NCI-H345 treated with DMSO at 0.1 percent for 48 hours (cell line): ENCODE data around the gene SNAP25.

Source experiments
- DNase-seq: peaks from one replicate; lab custom pipeline; 2025; ENCODE audit not compliant: unreplicated experiment; lab: John Stamatoyannopoulos, UW

Gene SNAP25

DNA sequence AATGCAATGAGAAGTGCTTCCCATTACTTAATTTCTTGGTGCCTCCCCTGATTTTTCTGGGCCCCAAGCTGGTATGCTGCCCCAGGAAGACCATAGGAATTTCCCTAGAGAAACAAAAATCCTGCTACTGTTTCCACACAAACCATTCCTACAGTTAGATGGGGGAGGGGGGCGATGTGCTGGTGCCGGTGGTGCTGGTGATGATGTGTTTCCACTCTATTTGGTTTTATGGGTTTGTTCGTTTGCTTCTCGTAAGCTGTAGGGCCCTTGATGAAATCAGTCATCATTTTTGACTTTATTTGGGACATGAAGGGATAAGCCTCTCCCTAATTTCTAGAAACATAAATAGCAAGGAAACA lies 110.2 kb downstream of the SNAP25 start:
- no peak for DNase-seq

- no peak for DNase-seq
These were observed 110.9 kb downstream of the SNAP25 start for GRCh38 chr20:10329387-10330005.

GRCh38 chr20:10330071-10330470 lies 111.4 kb downstream of the SNAP25 start:
- no peak for DNase-seq

DNA sequence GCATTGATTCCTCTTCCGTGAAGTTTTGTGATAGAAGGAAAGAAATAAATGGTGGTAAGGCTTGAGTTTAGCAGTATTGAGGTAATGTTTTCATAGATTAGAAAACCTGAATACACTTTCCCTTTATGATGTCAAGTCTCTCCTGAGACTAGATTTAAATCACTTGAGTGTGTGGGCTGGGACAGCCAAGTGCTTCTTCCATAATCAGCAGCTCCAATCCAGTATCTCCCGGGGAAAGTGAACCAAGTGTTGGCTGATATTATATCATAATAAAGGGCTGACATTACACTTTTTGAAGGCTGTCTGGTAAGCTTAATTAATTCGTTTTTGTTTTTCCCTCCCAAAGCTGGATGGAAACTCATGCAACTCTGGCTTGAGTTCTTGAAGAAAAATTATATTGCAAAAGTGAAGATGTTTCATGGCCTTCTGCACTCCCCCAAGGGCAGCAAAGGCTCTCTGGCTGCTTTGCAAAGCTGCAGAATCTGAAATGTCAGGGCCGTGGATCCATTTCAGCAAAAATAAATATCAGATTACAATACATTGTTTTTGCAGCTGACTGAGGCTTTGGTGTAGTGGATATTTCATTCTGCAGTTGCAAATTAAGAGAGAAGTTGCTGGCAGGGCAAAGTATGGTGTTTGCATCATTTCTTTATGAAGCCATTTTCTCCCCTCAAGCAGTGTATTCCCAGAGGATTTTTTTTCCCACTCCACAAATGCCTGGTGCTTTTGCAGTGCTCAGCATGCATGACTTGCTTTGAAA lies 114.2 kb downstream of the SNAP25 start:
- DNase-seq: peak; percentile 87

DNA sequence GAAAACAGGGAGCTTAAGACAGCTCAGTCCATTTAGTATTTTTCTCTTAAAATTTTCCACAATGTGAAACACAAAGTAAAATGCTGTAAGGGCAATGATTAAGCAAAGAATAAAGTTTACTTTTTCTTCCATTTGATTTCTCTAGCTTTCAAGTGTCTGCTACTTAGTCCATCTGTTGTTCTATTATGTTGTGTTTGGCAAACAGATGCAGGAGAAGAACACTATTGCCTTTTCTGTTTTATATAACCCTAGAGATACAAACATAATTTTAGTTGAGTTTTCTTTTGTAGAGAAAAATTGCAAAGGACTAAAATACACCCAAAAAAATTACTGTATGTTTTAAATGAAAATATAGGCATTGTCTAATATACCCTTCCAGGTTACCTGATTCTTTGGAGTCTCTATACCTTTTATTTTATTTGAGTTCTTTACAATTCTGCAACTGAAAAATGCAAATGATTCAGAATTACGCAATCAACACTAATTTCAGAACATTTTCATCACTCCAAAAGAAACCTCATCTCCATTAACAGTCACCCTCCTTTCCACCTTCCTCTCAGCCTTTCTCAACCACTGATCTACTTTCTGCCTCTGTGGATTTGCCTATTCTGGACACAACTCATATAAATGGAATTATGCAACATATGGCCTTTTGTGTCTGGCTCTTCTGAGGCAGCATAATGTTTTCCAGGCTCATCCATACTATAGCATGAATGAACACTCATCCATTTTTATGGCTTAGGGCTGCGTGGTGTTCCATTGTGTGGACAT lies 118.5 kb downstream of the SNAP25 start:
- DNase-seq: no peak

GRCh38 chr20:10338426-10339180 lies 120.0 kb downstream of the SNAP25 start:
- no peak for DNase-seq

- no peak for DNase-seq
These were observed 121.0 kb downstream of the SNAP25 start for GRCh38 chr20:10339609-10340008.

DNA sequence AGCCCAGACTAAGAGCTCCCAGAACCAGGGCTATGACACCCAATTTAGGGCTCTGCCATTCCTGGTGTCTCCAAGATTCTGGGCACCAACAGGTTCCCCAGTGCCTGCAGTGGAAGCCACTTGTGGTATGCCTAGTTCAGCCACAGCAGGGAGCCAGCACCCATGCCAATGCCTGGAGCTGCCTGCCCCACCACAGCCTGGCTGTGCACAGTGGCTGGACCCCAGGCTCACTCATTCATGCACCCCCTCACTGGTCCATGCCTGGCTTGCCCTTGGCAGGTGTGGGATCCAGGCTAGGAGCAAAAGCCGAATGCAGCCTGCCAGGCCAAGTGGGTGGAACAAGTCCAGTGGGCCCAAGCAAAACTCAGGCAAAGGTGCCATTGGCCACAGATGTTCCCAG lies 123.5 kb downstream of the SNAP25 start:
- DNase-seq: no peak

GRCh38 chr20:10344953-10345352 lies 126.3 kb downstream of the SNAP25 start:
- DNase-seq: no peak

DNA sequence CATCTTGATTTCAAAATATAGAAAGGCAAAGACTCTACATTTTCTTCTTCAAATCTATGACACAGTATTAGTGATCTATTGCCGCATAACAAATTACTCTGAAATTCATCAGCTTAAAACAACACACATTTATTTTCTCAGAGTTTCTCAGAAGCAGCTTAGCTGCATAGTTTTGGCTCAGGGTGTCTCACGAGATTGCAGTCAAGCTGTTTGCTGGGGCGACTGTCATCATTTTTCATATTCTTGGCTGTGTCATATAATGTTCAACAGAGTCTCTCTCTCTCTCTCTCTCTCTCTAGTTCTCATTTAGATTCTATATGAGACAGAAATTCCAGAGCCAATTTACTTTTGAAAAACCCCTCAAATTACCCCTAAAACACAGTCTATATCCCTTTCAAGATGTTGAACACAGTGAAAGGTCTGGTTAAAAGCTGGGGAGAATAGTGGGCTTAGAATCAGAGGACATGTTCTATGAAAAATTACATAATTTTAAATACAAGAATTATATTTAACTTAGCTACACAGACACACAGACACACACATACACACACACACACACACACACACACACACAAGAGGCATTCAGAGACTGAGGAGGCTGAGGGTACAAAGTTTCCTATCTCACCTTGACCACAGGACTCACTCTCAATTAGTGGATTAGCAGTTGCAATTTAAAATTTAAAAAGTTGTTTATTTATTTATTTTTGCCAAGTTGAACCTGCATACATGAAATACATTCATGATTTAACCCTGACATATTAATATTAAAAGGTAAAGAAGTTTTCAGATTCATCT lies 128.7 kb downstream of the SNAP25 start:
- no peak for DNase-seq

DNA sequence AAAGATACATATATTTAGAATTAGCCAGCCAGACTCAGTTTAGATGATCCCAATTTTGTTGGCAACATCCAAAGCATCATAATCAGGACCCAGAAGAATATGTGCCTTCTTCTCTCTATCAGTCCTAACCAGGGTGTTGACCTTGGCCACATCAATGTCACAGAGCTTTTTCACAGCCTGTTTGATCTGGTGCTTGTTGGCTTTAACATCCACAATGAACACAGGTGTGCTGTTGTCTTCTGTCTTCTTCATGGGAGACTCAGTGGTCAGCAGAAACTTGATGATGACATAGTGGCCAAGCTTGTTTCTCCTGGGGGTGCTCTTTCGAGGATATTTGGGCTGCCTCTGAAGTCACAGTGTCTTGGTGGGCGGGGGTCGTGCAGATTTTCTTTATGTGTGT lies 130.5 kb downstream of the SNAP25 start:
- DNase-seq: no peak

- no peak for DNase-seq
These were observed 131.7 kb downstream of the SNAP25 start for GRCh38 chr20:10350188-10350842.

DNA sequence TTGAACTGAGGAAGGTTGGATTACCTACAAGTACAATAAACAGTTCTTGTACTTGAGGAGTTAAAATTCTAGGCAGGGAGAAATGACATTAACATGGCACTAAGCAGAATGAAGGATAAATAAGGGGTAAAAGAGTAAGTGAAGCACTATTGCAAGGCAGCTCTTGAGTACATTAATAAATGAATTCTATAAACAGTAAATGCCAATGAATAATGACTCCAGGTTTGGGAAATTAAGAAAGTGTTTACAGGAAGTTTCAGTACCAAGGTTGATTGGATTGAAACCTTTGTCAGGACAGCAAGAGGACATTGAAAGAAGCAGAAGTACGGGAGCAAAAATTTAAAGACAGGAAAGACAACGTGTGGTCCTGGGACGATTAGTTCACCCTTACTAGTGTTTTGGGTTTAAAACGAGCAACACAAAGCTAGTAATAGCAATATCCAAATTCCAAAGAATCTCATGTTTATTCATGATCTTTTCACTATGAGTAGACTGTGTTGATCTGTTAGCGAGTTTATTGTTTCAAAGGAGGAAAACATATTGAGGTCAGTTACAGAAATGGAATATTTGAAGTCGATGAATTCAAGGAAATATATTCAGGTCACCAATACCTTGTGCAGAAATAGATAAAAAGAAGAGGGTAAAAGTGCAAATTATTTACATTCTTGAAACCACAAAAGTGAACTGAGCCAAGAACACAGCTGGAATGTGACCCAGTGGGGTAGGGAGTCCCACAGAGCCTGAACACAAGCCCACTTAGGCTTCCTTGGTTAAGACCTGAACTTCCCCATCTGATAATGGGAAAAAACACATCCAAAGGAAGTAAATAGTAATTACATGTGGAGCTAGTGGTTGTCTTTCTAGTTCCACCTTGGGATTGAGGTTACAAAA lies 134.5 kb downstream of the SNAP25 start:
- DNase-seq: no peak

GRCh38 chr20:10356628-10357027 lies 138.0 kb downstream of the SNAP25 start:
- DNase-seq: no peak
